Inferior parietal cortex (tissue), 1 donor: Measurements from ENCODE around the gene SGF29.
"Not testable (repeated sequence)": the region's sequence is repeated elsewhere in the genome, so short reads cannot be mapped to it uniquely, and the experiment has no call there.

Source experiments
- DNase-seq: peaks from one replicate; pipeline ENCODE4 v3.0.0-alpha.2; 2016; ENCODE audit errors: extremely low spot score

SGF29 gene

DNA sequence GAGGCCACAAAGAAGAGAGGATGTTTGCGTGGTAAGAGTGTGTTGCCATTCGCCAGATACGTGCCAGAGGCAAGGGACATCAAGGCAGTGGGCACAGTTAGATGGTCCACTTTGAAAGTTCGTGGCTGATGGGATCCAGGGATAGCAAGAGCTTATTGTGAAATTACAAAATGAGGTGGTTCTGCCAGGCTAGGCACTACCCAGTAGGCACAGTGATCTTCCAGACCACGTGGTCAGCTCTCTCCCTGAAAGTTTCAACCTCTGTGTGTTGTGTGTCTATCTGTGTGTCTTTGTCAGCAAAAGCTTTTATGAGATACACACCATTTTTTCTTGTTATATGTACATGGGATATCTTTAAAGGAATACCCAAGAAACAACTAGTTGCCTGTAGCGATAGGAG is 9.5 kb downstream of the SGF29 start:
- no peak for DNase-seq

DNA sequence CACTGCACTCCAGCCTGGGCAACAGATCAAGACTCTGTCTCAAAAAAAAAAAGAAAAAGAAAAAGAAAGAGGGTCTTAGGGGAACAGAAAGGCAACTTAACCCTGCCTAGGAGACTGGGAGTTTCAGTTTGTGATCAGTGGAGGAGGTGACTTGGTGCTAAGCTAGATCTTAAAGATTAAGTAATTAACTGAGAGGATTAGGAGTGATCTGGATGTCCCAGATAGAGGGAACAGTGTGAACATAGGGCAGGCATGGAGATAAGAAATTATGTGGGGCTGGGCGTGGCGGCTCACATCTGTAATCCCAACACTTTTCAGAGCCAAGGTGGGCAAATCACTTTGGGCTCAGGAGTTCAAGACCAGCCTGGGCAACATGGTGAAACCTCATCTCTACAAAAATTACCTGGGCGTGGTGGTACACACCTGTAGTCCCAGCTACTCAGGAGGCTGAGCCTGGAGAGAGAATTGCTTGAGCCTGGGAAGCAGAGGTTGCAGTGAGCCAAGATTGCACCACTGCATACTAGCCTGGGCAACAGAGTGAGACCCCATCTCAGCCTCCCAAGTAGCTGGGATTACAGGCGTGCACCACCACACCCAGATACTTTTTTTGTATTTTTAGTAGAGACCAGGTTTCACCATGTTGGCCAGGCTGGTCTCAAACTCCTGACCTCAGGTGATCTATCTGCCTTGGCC is 12.7 kb downstream of the SGF29 start:
- not testable (repeated sequence) for DNase-seq

DNA sequence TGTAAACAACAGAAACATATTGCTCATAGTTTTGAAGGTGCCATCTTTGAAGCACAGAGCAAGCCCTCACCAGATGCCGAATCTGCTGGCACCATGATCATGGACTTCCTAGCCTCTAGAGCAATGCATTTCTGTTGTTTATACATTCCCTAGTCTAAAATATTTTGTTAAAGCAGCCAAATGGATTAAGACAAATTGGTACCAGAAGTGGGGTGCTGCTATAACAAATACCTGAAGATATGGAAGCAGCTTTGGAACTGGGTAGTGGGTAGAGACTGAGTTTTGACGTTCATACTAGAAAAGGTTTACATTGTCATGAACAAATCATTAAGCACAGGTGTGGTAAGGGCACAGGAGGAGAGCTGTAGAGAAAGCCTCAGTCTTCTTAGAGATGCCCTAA is 13.6 kb downstream of the SGF29 start:
- no peak for DNase-seq

DNA sequence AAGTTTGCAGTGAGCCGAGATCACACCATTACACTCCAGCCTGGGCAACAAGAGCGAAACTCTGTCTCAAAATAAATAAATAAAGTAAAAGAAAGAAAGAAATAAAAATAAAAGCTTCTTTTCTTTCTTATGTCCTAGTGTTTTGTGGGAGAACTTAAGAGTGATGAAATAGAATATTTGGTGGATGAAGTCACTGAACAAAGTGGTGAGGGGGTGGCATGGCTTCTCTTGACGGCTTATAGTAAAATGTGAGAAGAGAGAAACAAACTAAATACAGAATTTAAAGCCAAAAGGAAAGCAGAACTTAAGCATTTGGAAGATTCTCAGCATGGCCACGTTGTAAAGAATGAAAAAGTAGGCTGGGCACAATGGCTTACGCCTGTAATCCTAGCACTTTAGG is 15.3 kb downstream of the SGF29 start:
- DNase-seq = no peak

DNA sequence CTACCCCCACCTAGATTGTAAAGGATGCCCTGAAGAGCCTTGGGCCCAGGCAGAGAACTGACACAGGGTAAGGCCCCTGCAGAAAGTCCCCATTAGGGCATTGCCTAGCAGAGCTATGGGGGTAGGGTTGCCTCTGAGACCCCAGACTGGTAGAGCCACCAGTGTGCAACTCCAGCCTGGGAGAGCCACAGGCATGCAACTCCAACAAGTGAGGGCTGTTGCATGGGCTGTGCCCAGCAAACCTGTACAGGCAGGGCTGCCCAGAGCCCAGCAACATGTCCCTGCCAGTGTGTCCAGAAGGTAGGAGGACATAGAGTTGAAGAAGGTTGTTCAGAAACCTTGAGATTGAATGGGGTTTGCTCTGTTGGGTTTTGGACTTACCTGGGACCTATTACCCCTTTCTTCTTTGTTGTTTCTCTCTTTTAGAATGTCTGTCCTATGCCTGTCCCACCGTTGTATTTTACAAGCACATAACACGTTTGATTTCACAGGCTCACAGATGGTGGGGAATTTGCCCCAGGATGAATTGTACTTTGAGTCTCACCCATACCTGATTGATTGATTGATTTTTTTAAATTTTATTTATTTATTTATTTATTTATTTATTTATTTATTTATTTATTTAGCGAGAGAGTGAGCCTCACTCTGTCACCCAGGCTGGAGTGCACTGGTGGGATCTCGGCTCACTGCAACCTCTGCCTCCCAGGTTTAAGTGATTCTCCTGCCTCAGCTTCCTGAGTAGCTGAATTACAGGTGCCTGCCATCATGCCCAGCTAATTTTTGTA is 16.4 kb downstream of the SGF29 start:
- no peak for DNase-seq

DNA sequence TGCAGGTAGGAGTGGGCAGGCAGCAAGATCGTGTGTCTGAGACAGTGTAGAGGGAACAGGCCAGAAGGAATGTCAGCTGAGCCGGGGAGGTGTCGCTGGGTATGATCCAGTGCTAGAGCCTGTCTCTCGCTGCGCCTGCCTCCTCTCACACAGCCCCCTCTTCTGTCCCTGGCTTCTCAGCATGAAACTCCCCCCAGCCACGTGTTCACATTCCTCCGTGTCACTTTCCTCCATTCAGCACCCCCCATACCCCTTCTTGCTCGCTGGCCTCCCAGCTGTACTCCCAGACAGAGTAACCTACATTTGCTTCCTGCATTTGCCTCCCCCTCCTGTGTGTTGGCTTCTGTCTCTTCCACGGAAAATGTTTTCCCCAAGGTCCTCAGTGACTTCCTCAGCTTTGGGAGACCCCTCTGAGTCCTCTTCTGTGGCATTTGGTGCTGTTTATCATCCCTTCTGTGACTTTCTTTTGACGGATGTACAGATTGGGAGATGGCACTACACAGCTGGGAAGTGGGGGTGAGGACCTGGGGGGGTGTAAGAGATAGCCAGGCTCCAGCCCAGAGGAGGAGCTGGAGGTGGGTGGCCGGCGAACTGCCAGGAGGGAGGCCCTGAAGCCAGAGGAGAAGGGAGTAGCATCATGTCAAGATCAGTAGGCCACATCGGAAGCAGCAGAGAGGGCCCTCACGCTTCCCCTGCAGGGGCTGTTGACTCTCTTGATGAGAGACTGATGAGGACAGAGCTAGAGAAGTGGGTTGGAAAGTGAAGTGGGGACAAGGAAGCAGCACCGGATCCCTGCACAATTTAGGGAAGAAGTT is 19.2 kb downstream of the SGF29 start:
- DNase-seq = peak; percentile 8

DNA sequence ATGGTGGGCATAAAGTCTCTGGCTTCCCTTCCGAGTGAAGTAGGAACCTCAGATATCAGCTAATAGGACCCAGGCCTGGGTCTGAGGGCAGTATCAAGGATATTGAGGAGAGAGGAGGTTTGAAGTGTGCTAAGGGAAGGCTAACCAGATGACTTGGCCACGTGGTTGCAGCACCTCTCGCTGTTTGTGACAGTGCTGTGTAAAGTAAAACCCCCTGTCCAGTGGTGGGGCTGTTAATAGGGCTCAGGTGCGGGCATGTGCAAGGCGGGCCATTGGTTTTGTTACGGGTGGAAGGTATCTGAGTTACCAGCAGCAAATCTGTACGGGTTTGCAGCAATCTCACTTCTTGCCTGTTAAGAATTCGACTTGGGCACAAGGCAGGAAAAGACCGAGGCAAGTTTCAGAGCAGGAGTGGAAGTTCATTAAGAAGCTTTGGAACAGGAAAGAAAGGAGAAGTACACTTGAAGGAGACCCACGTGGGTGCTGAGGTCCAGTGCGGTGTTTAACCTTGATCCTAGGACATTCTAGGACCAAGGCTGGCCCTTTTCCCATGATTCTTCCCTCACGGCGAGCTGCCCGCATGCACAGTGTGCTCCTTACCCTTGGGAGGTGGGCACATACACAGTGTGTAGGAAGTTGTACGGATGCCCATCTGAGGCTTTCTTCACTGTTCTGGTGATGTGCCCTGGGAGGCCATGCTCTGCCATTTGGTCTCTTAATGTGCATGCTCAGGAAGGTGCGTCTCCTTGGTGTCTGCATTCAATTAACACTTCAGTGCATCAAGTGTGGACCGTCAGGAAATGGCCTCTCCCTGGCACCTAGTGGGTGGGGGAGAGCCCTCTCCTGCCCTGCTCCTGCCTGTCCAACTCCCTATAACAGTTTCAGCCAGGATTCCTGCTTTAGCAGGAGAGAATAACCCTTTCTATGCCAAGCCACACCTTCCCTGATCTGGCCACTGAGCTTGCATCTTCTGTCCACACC is 20.3 kb downstream of the SGF29 start:
- no peak for DNase-seq

DNA sequence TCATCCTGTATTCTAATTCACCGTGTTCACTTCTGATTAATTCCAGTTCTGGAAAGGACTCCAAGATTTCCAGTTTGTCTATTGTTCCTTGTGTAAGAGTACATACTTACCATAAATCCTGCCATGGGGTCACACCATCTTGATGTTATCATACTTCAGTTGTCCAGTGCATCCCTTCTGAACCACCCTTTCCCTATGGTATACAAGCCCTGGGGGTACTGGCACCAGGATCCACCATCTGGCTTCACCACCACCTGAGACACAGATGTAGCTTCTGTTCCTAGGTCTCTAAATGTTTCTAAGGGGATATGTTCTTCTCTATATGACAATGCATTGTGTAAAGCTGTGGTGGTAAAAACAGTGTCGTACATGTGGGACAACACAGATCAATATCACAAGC is 21.2 kb downstream of the SGF29 start:
- DNase-seq = no peak

DNA sequence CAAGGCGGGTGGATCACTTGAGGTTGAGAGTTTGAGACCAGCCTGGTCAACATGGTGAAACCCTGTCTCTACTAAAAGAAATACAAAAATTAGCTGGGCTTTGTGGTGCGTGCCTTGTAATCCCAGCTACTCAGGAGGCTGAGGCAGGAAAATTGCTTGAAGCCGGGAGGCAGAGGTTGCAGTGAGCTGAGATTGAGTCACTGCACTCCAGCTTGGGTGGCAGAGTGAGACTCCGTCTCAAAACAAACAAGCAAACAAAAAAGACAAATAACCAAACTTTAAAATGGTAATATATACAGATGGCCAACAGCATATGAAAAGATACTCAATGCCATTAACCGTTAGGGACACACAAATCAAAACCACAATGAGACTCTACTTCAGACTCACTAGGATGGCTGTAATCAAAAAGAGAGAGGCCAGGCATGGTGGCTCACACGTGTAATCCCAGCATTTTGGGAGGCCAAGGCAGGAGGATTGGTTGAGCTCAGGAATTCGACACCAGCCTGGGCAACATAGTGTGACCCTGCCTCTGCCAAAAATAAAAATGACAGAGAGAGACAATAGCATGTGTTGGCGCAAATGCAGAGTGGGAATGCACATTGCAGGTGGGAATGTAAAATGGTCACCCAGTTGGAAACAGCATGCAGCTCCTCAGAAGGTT is 21.9 kb downstream of the SGF29 start:
- DNase-seq = no peak

DNA sequence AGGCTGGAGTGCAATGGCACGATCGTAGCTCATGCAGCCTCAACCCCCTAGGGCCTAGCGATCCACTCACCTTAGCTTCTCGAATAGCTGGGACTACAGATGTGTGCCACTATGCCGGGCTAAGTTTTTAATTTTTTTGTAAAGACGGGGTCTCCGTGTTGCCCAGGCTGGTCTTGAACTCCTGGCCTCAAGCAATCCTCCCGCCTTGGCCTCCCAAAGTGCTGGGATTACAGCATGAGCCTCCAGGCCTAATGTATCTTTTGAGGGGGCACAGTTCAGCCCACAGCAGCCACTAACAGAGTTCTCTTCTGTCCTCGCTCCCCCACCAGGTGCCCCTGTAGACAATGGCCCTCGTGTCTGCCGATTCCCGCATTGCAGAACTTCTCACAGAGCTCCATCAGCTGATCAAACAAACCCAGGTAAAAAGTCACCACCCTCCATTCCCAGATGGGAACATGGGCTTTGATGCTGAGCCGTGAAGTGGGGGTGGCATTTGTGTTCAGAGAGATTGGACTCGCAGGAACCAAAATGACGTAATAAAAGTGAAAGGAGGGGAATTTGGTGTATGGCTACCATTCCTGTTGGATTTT is 27.1 kb downstream of the SGF29 start:
- DNase-seq = no peak

DNA sequence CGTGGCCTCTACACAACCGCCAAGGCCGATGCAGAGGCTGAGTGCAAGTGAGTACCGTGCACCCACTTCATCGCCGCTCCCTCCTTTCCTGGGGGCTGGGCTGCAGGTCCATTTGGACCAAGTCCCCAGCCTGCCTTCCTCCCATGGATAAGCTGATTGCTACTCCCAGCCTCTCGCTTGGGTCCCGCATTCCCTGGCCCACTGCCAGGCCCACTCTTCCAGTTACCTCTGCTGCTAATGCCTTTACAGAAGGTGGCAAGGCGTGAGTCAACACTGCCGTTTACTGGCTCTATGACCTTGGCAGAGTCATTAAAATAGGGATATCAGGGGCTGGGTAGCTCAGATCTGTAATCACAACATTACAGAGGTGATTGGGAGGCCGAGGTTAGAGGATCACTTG is 32.0 kb downstream of the SGF29 start:
- DNase-seq = no peak

DNA sequence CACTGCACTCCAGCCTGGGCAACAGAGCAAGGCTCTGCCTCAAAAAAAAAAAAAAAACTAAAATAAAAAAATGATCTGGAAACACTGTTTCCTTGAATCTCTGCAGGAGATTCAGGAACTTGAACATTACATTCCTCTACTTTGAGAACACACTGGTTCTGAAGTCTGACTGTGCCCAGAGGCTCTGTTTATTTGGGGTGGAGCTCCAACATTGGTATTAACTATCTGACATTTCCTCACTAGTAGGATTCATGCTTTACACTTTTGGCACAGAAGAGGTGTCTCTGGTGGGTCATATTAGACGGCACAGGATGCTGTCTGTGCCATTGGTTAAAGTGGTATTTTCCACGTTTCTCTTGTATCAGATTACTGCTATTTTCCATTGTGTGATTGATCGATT is 32.7 kb downstream of the SGF29 start:
- DNase-seq = no peak

DNA sequence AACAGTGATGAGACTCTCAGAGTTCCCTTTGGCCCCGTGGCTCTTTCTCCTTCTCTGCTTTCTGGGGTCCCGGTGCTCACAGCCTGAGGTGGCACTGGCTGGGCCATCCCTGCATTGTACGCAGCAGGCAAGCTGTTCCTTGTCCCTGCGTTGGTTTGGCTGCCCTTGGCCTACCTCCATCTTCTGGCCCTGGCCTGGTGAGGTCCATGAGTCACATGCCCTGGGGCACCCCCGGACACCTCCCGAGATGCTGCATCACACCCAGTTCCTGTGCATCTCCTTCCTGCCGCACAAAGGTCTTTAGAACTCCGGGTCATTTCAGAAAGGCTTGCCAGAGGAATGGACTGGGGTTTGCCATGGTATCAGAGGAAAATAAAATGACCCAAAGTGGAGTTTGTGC is 33.7 kb downstream of the SGF29 start:
- no peak for DNase-seq

DNA sequence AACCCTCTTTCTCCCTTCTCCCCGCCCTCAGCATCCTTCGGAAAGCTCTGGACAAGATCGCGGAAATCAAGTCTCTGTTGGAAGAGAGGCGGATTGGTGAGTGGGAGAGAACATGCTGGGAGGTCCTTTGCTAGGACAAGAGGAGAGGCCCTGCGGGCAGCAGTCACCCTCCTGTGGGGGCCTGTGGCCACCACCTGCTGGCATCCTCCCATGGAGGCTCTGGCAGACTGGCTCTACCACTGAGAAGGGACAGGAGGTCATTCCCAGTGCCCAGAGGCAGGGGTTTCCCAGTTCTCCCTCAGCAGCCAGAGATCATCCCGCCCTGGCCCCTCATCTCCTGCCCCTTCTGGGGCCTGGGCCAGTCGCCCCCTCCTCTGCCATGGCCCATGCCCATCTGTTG is 35.3 kb downstream of the SGF29 start:
- DNase-seq = no peak

DNA sequence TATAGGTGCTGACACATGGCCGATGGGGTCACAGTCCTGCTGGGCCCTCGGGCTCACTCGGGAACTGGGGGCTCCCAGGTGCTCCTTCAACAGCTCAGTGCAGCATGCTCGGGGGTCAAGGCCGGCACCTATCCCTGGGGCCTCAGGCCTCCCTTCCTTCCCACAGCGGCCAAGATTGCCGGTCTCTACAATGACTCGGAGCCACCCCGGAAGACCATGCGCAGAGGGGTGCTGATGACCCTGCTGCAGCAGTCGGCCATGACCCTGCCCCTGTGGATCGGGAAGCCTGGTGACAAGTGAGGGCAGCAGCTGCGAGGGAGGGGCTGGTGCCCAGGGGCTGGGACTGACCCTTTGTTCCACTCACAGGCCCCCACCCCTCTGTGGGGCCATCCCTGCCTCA is 36.2 kb downstream of the SGF29 start:
- DNase-seq = no peak

DNA sequence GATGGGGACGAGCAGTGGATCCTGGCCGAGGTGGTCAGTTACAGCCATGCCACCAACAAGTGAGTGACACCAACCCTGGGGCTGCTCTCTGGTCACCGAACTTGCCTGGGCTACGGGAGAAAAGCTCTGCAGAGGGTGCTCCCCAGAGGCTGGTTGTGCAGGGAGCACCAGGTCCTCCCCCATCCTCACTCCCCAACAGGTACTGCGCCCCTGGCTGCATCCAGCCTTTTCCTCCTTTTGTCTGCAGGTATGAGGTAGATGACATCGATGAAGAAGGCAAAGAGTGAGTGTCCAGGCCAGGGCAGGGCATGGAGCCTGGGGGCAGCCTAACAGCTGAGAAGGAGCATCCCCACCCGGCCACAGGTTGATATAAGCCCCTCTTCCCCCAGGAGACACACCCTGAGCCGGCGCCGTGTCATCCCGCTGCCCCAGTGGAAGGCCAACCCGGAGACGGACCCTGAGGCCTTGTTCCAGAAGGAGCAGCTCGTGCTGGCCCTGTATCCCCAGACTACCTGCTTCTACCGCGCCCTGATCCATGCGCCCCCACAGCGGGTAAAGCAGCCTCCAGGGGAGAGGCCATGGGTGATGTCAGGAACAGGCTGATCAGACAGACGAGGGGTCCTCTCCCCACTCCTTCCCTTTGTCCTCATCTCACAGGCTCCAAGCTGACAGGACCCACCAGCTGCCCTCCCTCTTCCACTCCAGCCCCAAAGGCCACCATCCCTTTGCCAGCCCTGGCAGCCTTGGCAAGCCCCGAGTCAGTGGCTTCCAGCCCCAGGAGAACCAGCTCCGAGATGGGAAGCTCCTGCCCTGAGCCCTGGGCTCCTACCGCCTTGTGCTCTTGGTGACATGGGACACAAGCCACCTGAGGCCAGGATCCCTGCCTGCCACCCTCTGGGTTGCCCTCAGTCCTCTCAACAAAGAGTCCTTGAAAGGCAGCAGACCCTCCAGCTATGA is 36.9 kb downstream of the SGF29 start:
- DNase-seq = no peak

DNA sequence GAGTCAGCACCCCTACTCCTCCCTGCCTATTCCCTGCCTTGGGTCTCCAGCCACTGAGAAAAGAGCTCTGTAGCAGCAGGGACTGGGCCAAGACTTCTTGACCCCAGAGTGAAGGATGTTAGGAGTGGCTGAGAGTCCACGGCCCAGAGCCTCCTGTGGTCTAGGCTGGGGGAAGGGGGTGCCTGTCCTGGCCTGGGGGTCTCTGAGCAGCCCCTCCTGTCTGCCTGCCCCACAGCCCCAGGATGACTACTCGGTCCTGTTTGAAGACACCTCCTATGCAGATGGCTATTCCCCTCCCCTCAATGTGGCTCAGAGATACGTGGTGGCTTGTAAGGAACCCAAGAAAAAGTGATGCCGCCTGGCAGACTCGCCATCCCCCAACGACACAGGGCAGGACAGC is 37.6 kb downstream of the SGF29 start:
- DNase-seq = no peak

DNA sequence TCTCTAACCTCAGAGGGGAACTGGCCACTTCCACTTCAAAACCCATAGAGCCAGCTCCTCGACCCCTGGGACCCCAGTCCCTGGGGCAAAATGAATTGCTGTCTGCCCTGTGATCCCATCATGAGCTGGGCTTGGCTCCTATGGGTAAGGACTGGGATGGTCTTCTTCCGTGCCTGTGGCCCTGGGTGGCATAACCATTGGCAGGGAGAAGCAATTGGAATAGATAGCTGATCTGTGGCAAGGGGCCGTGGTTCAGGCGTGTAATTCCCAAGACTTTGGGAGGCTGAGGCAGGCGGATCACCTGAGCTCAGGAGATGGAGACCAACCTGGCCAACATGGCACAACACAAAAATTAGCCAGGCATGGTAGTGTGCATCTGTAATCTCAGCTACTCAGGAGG is 38.8 kb downstream of the SGF29 start:
- DNase-seq = no peak

DNA sequence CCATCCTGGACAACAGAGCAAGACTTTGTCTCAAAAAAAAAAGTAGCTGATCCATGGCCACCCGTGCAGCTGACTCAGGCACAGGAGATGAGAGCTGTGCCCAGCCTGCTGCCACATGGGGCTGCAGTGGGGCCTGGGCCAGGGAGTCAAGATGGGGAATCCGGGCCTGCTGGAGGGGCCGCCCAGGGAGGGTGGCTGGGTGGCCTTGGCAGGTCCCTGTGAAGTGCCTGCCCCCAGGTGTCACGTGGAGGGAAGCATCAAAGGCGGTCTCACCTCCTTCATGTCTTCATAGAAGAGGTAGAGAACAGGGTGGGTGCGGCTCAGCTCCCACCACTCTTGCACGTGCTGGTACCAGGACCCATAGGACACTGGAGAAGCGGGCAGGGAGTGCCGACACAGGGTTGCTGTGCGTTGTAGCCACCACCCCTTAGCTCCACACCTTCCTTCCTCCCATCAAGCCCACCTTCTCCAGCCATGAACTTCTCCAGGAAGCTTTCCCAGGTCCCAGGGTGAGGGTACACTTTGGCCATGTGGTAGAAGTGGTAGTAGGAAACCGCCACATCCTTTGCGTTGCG is 39.3 kb downstream of the SGF29 start:
- DNase-seq = no peak
